Liver (tissue), 3 donors: ENCODE data around the gene C1orf21.

Experiments used
- CTCF ChIP-seq: fragments of 150-350 bp; IDR thresholded peaks from 2 replicates; pipeline ENCODE4 v1.5.1; 2017; ENCODE audit warnings: improper control_type of control experiment, low read depth, low read length; ENCODE audit not compliant: missing input control
- GABPA ChIP-seq, 2 donors: IDR thresholded peaks in 1 of 2; conservative IDR thresholded peaks in 1 of 2; 2 replicates each; pipeline ENCODE4 v1.6.1; 2016; ENCODE audit warnings: antibody characterized with exemption in 2 of 2, mild to moderate bottlenecking in 1 of 2, moderate library complexity in 1 of 2
- JUND ChIP-seq, 2 donors: IDR thresholded peaks; 2 replicates each; pipeline ENCODE4 v1.6.1; 2016; ENCODE audit warnings: antibody characterized with exemption in 2 of 2
- MAX ChIP-seq: IDR thresholded peaks from 2 replicates; pipeline ENCODE4 v1.6.1; 2016; ENCODE audit warnings: antibody characterized with exemption
- REST ChIP-seq: IDR thresholded peaks from 2 replicates; pipeline ENCODE4 v1.6.1; 2016; ENCODE audit warnings: antibody characterized with exemption, mild to moderate bottlenecking
- SP1 ChIP-seq: IDR thresholded peaks from 2 replicates; pipeline ENCODE4 v1.6.1; 2018; ENCODE audit warnings: antibody characterized with exemption, mild to moderate bottlenecking
- TAF1 ChIP-seq: conservative IDR thresholded peaks from 2 replicates; pipeline ENCODE4 v1.6.1; 2016; ENCODE audit warnings: antibody characterized with exemption, mild to moderate bottlenecking
- donor health status: healthy.
- donor health status: healthy.

- TF ChIP-seq CTCF: no peak
- no peak for TF ChIP-seq SP1
- TF ChIP-seq MAX: no peak
- TF ChIP-seq REST: no peak
- no peak for TF ChIP-seq JUND (IDR thresholded peaks at IDR 0.05)
- no peak for TF ChIP-seq GABPA (IDR thresholded peaks at IDR 0.05 in 1 of 2, conservative IDR thresholded peaks at IDR 0.05 in 1 of 2)
- TF ChIP-seq TAF1: no peak
These were observed 250.9 kb downstream of the C1orf21 start for GRCh38 chr1:184637664-184638240.
